KMS-11 (cell line): ENCODE data around the gene HNF4A.

Experiments used
- H2AFZ ChIP-seq: fragments of 200-600 bp; sonication (generic); 2 replicates; pipeline ENCODE4 v1.6.1; 2016; ENCODE audit warnings: antibody characterized with exemption, mixed run types, low read depth
- H3K27ac ChIP-seq: fragments of 200-600 bp; sonication (generic); 2 replicates; pipeline ENCODE4 v1.6.1; 2016; ENCODE audit warnings: mild to moderate bottlenecking, mixed run types
- H3K27me3 ChIP-seq: fragments of 200-600 bp; sonication (generic); 2 replicates; pipeline ENCODE4 v1.6.1; 2017; ENCODE audit warnings: mild to moderate bottlenecking, low read depth, mixed run types, moderate library complexity; ENCODE audit not compliant: insufficient read depth
- H3K36me3 ChIP-seq: fragments of 200-600 bp; sonication (generic); 2 replicates; pipeline ENCODE4 v1.6.1; 2017; ENCODE audit warnings: mild to moderate bottlenecking, mixed run types; ENCODE audit not compliant: insufficient read depth
- H3K4me1 ChIP-seq: fragments of 200-600 bp; sonication (generic); 2 replicates; pipeline ENCODE4 v1.6.1; 2016; ENCODE audit warnings: mild to moderate bottlenecking, low read depth, mixed run types; ENCODE audit not compliant: poor library complexity, severe bottlenecking
- H3K4me2 ChIP-seq: fragments of 200-600 bp; sonication (generic); 2 replicates; pipeline ENCODE4 v1.7.0; 2016; ENCODE audit warnings: mild to moderate bottlenecking, mixed run types
- H3K4me3 ChIP-seq: fragments of 200-600 bp; sonication (generic); IDR thresholded peaks from 2 replicates; pipeline ENCODE4 v1.6.1; 2017; ENCODE audit warnings: low read depth, low read length, mixed read lengths; ENCODE audit not compliant: insufficient read depth
- H3K79me2 ChIP-seq: fragments of 200-600 bp; sonication (generic); 2 replicates; pipeline ENCODE4 v1.6.1; 2016; ENCODE audit warnings: low read depth, mixed run types; ENCODE audit not compliant: insufficient read depth
- H3K9ac ChIP-seq: fragments of 200-600 bp; sonication (generic); 2 replicates; pipeline ENCODE4 v1.6.1; 2016; ENCODE audit warnings: mild to moderate bottlenecking, mixed run types
- H4K20me1 ChIP-seq: fragments of 200-600 bp; sonication (generic); 2 replicates; pipeline ENCODE4 v1.6.1; 2016; ENCODE audit warnings: mild to moderate bottlenecking, mixed run types; ENCODE audit not compliant: insufficient read depth
- TF ChIP-seq, protein P1 (sequence below): fragments of 200-600 bp; sonication (generic); conservative IDR thresholded peaks from 2 replicates; pipeline ENCODE4 v1.6.1; 2017; ENCODE audit warnings: low read depth, mild to moderate bottlenecking, antibody characterized with exemption, low read length, moderate library complexity, mixed read lengths

HNF4A gene

DNA sequence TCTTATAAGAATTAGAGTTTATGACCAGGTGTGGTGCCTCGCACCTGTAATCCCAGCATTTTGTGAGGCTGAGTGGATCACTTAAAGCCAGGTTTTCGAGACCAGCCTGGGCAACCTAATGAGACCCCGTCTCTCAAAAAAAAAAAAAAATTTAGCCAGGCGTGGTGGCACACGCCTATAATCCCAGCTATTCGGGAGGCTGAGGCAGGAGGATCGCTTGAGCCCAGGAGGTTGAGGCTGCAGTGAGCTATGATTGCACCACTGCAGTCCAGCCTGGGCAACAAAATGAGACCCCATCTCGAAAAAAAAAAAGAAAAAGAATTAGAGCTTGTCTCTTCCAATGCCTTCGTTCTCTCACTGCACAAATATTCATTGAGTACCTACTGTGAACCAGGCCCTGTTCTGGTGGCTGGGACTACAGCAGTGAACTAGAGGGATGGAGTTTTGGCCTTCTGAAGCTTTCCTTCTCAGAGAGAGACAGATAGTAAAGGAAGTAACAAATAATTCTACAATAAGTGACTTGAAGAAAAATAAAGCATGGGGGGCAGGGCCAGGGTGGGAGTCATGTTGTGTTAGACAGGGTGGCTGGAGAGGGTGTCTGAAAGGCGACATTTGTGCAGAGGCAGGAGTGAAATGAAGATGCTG is 56.4 kb downstream of the HNF4A start:
- H3K27ac ChIP-seq = no peak overlapping the region
- H2AFZ ChIP-seq = no peak overlapping the region
- no peaks in the 10 kb centered on the region for H3K4me1 ChIP-seq
- H3K36me3 ChIP-seq = no peaks in the 10 kb centered on the region
- H3K4me2 ChIP-seq = no peak overlapping the region
- TF ChIP-seq, protein P1, sequence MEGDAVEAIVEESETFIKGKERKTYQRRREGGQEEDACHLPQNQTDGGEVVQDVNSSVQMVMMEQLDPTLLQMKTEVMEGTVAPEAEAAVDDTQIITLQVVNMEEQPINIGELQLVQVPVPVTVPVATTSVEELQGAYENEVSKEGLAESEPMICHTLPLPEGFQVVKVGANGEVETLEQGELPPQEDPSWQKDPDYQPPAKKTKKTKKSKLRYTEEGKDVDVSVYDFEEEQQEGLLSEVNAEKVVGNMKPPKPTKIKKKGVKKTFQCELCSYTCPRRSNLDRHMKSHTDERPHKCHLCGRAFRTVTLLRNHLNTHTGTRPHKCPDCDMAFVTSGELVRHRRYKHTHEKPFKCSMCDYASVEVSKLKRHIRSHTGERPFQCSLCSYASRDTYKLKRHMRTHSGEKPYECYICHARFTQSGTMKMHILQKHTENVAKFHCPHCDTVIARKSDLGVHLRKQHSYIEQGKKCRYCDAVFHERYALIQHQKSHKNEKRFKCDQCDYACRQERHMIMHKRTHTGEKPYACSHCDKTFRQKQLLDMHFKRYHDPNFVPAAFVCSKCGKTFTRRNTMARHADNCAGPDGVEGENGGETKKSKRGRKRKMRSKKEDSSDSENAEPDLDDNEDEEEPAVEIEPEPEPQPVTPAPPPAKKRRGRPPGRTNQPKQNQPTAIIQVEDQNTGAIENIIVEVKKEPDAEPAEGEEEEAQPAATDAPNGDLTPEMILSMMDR = no peak
- H3K4me3 ChIP-seq = no peak overlapping the region
- H3K27me3 ChIP-seq = no peaks in the 10 kb centered on the region; the same call in 1 of the 2 replicates
- H3K9ac ChIP-seq = no peak overlapping the region
- H4K20me1 ChIP-seq = no peaks in the 10 kb centered on the region
- no peaks in the 10 kb centered on the region for H3K79me2 ChIP-seq

DNA sequence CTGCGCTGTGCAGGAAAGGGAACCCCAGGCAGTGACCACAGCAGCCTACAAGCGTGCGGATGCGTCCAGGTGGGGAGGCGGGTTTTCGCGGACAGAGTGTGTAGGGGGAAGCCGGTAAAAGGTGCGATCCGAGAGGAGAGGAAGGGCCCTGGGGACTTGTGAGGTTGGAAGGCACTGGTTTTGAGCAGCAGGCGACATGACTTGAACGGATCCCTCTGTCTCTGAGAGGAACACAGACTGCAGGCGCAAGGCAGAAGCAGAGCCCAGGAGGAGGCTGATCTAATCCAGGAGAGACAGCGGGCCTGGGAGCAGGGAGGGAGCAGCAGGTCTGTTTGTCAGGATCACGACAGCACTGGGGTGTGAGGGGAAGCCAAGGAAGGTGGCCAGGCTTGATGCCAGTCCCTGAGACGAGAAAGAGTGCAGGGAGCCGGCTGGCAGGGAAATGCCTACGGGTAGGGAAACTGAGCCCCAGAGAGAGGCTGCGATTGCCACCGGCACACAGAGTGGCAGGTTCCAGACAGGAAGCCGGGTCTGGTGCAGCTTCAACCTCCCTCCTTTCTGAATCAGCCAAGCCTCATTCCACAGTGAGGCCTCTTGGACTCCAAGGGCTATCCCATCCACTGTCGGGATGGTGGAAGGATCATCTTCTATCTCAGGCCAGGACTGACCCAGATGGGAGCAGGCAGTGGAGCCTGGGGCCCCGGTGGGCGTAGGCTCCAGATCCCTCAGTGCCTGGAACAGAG is 57.1 kb downstream of the HNF4A start:
- Histone ChIP-seq H3K4me2 (no peak overlapping the region), H2AFZ (no peak overlapping the region), H3K27me3 (no peaks in the 10 kb centered on the region; the same call in 1 of the 2 replicates), H3K4me3 (no peak overlapping the region), H3K4me1 (peaks cover 3% of the 10 kb centered on the region), H3K36me3 (no peaks in the 10 kb centered on the region), H4K20me1 (no peaks in the 10 kb centered on the region), H3K27ac (no peak overlapping the region), H3K9ac (no peak overlapping the region), H3K79me2 (no peaks in the 10 kb centered on the region)
- TF ChIP-seq, protein P1 = no peak

DNA sequence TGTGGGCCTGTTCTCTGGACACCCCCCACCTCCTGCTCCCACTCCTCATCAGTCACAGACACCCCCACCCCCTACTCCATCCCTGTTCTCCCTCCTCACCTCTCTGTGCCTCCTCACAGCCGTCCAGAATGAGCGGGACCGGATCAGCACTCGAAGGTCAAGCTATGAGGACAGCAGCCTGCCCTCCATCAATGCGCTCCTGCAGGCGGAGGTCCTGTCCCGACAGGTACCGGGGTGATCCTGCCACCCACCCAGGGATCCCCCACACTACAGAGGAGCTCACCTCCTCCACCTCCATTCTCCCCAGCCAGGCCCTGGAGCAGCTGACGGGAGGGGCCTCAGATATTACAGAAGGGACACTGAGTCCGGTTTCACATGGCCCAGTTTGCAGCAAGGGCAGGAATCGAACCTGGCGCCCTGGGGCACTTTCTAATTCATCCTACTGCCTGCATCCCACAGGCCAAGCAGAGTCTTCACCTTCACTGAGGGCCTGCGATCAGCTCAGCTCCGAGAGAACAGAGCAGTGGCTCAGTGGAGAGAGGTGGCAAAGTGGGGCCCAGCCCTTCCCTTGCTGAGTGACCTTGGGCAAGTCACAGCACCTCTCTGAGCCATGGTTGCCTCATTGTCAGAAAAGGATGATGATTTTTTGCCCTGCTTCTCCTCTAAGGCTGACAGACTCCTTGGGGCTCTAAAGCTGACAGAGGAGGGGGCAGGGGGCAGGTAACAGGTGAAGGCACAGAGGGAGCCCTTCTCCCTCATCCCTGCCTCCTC is 58.3 kb downstream of the HNF4A start:
- Histone ChIP-seq H3K4me2 (no peak overlapping the region), H3K79me2 (no peaks in the 10 kb centered on the region), H3K4me3 (no peak overlapping the region), H3K27ac (no peak overlapping the region), H3K36me3 (no peaks in the 10 kb centered on the region), H3K9ac (no peak overlapping the region), H3K27me3 (no peaks in the 10 kb centered on the region; the same call in 1 of the 2 replicates), H3K4me1 (peaks cover 11% of the 10 kb centered on the region), H2AFZ (no peak overlapping the region), H4K20me1 (no peaks in the 10 kb centered on the region)
- TF ChIP-seq, protein P1 = no peak

DNA sequence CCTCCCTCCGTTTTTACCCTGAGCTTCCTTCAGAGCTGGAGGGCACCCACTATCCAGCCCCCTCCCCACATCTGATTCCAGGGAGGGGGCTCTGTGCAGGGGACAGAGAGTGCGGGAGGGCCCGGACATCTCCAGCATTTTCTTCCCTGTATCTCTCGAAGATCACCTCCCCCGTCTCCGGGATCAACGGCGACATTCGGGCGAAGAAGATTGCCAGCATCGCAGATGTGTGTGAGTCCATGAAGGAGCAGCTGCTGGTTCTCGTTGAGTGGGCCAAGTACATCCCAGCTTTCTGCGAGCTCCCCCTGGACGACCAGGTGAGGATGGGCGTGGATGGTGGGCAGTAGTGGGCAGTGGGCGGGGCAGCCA is 58.8 kb downstream of the HNF4A start:
- no peak overlapping the region for H3K4me2 ChIP-seq
- TF ChIP-seq, protein P1 = no peak
- no peak overlapping the region for H3K27ac ChIP-seq
- no peak overlapping the region for H2AFZ ChIP-seq
- H3K27me3 ChIP-seq = no peaks in the 10 kb centered on the region; the same call in 1 of the 2 replicates
- H4K20me1 ChIP-seq = no peaks in the 10 kb centered on the region
- H3K36me3 ChIP-seq = no peaks in the 10 kb centered on the region
- peaks cover 11% of the 10 kb centered on the region for H3K4me1 ChIP-seq
- H3K9ac ChIP-seq = no peak overlapping the region
- H3K4me3 ChIP-seq = no peak overlapping the region
- H3K79me2 ChIP-seq = no peaks in the 10 kb centered on the region
